ENCODE data around the gene CD320. TPM values are rescaled to one million over a fixed set of nuclear protein-coding genes. Genes with fewer than 3 reads are reported as not detected.
A peak's percentile ranks its signal among the peaks of the same experiment; 100 is the strongest.
"Not testable (repeated sequence)": the region's sequence is repeated elsewhere in the genome, so short reads cannot be mapped to it uniquely, and the experiment has no call there.

Gene CD320
- total RNA-seq = 22.9 and 24.4 TPM in 2 replicates

DNA sequence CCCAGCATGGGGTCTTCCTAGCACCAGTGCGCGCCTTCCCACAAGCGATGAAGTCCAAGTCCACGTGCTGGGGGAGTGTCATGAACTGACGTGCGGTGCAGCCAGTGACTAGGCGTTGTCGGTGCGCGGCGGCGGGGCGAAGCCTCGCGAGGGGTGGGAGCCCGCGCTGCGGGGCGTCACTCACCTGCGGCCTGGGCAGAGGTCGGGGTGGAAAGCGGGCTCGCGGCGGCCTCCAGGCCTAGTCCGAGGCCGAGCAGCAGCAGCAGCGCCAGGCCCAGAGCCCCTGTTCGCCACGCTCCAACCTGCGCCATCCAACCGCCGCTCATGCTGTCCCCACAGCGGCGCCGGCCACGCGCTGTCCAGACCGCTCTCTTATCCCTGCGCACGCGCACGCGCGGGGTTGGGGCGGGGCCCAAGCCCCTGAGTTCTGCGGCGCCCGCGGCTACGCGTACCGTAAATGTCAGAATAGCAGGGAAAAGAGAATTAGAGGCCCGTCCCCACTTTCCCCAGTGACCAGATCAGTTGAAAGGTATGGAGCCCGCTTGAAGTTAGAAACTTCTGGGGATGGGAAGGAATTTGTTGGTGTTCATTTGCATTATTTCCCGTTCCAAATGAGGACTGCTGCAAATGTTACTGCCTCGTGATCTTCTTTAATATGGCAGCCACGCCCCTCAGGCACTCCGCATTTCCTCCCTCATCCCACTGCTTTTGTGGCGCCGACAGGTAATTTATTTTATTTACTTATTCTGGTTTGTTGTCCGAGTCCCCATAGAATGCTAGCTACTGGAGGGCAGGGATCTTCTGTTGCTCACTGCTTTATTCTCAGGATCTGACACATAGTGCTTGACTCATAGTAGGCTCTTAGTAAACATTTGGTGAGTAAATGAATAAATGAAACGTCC is at the start of gene CD320:
Gene CD320 (minus strand): TSS at position 394 of the 902 bp plus-strand sequence. CDS start 68 bp downstream, at position 326.
- peak; percentile 91 to 93 for DNase-seq (ENCODE audit: low read depth in 2 of 2)

DNA sequence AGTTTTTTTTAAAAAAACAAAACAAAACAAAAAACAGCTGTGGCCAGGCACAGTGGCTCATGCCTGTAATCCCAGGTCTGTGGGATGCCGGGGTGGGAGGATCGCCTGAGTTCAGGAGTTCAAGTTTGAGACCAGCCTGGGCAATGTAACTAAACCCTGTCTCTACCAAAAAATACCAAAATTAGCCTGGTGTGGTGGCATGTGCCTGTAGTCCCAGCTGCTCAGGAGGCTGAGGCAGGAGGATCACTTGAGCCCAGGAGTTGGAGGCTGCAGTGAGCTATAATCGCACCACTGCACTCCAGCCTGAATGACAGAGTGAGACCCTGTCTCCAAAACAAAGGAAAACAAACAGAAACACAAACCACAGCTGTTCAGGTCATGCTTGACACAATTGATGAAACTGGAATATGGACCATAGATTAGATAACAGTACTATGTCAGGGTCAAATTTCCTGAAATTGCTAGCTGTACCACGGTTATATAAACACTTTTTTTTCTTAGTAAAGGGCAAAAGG is 48.9 kb upstream of the CD320 start:
- DNase-seq (ENCODE audit: low read depth in 2 of 2) = peak in 1 of 2 donors; percentile 63

DNA sequence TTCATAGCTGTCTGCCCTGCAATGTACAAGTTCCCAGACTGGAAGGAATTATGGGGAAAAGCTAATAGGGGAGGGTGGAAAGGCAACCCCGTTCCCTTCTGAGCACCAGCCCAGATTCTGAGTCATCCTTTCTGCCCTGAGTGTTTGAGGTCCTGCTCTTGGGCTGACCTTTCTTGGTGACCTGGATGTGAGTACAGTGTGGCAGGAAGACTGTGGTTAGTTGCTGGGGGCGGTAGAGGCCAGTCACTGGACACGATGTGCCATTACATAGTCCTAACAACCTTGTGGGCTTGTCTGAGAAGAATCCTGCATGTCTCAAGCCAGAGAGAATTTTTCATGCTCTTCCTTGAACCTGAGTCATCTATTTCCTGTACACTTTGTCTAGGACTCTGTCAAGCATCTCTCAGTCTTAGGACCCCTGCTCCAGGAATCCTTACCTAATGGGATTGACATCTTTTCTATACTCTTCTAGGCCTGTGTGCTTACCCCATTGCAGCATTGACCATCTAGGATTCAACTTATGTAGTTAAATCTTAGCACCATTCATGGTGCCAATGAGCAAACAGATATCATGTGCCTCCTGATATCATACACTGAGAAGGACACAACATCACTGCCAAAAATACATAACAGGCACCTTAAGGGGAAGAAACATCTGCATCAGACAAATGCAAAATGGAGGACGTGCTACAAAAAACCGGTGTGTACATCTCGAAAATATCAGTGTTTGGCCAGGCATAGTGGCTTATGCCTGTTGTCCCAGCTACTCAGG is 47.7 kb upstream of the CD320 start:
- DNase-seq (ENCODE audit: low read depth in 2 of 2) = peak; percentile 62 to 99

DNA sequence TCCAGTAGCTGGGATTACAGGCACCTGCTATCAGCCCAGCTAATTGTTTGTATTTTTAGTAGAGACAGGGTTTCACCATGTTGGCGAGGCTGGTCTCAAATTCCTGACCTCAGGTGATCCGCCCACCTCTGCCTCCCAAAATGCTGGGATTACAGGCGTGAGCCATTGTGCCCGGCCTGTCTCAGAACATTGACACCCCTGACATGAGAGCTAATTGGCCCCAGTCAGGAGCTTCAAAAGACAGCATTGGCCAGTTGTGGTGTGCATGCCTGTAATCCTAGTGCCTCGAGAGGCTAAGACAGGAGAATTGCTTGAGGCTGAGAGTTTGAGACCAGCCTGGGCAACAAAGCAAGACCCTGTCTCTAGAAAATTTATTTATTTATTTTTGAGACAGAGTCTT is 44.7 kb upstream of the CD320 start:
- DNase-seq (ENCODE audit: low read depth in 2 of 2) = not testable (repeated sequence)

GRCh38 chr19:8352134-8352827 is 44.1 kb upstream of the CD320 start:
- no peak for DNase-seq (ENCODE audit: low read depth in 2 of 2)

DNA sequence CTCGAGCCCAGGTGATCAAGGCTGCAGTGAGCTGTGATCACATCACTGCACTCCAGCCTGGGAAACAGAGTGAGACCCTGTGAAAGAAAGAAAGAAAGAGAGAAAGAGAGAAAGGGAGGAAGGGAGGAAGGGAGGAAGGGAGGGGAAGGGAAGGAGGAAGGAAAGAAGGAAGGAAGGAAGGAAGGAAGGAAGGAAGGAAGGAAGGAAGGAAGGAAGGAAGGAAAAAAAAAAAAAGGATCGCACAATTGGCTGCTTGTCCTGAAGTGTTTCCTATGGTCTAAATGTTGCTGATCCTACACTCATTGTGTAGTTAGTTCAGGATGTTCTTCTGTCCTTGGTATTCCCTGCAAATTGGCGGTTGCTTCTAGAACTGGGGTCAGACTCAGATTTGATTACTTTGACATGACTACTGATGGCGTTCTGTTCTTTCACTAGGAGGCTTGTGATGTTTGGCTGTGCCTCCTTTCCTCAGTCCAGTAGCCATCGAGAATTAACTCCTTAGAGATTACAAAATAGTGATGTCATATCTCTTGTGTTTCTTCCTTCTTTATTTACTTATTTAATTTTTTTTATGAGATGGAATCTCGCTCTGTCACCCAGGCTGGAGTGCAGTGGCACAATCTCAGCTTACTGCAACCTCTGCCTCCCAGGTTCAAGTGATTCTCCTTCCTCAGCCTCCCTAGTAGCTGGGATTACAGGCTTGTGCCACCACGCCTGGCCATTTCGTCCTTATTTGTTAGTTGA is 41.6 kb upstream of the CD320 start:
- not testable (repeated sequence) for DNase-seq (ENCODE audit: low read depth in 2 of 2)

DNA sequence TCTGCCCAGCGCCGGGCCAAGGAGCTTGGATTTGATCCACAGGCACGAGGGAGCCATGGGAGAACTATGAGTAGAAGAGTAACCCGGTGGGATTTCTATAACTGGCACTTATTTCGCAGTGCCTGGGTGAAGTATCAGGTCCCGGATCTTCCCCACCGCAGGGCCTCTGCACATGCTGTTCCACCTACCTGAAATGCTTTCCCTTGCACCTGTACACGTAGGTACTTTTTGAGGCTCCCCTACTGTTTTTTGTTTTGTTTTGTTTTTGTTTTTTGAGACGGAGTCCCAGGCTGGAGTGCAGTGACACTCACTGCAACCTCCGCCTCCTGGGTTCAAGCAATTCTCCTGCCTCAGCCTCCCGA is 35.3 kb upstream of the CD320 start:
- no peak for DNase-seq (ENCODE audit: low read depth in 2 of 2)

DNA sequence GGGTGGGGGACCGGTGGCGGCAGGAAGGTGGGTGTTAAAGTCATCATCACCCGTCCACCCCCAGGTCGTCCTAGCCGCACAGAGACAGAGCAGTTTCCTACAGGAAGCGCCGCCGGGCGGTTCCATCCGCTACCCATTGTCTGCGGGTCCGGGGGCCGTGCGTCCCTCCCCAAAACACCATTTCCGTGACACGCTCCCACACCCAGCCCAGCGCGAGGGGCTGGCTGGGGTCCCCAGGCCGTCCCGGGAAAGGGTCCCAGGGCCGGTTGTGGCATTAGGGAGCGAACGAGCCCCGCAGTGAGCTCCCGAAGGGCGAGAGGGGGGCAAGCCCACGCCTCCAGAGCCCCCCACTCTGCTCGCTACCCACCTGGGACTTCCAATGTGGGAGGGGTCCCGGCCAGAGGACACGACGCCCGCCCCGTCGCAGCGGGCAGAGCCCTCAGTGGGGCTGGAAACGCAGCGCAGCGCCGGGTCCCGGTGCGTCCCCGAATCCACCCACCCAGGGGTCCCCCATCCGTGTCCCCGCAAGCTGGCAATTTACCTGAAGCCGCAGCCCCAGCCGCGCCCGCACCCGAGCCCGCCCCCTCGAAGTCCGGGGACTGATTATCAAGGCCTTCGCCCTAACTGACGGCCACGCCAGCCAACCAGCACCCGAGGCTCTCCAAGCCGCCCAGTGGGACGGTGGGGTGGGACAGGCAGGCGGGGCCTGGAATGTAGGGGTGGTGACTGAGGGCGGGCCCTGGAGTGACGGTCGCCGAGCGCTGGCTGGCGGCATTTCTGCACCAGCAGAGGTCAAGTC is 34.7 kb upstream of the CD320 start, which contains the start of gene KANK3:
Gene KANK3 (minus strand): TSS at position 579 of the 799 bp plus-strand sequence. CDS start 5,434 bp downstream, outside the sequence.
- peak; percentile 99 for DNase-seq (ENCODE audit: low read depth in 2 of 2)

GRCh38 chr19:8342316-8342683 is 34.1 kb upstream of the CD320 start:
- DNase-seq (ENCODE audit: low read depth in 2 of 2) = no peak

- DNase-seq (ENCODE audit: low read depth in 2 of 2) = not testable (repeated sequence)
Measured at GRCh38 chr19:8341504-8341903, 33.3 kb upstream of the CD320 start.

DNA sequence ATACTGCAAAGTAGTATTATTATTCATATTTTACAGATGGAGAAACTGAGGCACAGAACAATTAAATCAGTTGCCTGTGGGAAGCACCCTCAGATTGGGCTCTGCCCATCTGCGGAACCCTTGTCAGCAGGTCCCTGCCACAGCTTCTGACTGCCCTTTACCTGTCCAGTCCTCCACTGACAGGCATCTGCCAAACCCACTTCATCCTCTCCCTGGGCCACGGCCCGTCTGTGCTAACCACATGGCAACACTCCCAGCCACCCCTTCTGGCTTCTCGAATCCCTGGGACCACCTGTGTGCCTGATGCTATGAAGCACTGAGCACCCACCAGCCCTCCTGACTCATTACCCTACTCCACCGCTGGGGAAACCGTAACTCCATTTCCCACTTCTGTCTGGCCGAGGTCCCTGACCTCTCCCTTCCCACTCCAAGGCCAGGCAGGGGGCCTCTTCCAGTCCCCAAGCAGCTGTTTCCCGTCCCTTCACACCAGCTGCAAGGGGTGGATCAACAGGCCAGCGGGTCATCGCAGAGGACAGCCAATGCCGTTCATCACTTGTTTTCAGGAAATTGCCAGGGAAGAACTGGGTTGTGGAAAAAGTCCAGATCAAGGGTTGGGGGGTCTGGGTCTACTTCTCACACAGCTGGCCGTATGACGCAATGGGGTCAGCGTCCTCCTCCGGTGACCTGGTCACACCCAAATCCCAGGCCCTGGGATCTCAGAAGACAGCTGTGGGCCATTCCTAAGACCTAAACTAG is 32.4 kb upstream of the CD320 start:
- DNase-seq (ENCODE audit: low read depth in 2 of 2) = peak; percentile 95 to 98

DNA sequence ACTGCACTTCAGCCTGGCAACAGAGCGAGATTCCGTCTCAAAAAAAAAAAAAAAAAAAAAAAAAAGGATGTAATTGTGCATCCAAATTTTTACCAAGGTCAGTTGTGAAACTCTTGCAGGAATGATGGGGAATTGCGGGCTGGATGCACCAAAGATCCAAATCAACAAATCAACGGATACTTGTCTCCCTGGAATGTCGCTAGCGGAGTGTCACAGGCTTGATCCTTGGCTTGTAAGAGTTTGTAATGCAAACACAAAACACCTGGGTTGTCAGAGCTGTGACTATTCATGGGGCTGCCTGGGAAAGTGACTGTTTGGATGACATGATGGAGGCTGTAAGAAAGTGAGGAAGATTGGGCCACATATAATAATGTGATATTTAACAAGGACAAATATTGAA is 30.7 kb upstream of the CD320 start:
- DNase-seq (ENCODE audit: low read depth in 2 of 2) = no peak

GRCh38 chr19:8337728-8338127 is 29.6 kb upstream of the CD320 start:
- DNase-seq (ENCODE audit: low read depth in 2 of 2) = no peak

DNA sequence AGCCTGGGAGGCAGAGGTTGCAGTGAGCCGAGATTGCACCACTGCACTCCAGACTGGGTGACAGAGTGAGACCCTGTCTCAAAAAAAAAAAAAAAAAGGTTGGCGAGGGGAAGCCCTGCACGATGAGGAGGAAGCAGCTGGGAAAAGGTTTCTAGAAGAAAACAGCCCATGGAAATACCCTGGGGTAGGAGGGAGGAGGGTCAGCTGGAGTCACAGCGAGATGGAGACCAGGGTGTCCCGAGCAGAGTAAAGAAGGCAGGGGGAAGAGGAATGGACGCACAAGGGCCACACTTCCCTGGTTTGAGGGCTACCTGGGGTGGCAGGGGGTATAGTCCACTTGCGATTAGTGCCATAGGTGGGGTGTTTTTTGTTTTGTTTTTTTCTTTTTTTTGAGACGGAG is 28.5 kb upstream of the CD320 start:
- DNase-seq (ENCODE audit: low read depth in 2 of 2) = peak in 1 of 2 donors; percentile 53

DNA sequence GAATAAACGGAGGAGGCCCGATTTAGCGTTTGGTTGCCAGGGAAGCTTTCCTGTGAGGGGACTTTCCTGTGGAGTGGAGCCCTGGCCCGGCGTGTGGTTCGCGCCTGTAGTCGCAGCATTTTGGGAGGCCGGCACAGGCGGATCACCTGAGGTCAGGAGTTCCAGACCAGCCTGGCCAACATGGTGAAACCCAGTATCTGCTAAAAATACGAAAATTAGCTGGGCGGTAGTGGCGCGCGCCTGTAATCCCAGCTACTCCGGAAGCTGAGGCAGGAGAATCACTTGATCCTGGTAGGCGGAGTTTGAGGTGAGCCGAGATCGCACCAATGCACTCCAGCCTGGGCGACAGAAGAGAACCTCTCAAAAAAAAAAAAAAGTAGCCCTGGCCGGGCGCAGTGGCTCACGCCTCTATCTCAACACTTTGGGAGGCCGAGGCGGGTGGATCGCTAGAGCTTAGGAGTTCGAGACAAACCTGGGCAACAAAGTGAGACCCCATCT is 28.0 kb upstream of the CD320 start:
- DNase-seq (ENCODE audit: low read depth in 2 of 2) = peak in 1 of 2 donors; percentile 72

DNA sequence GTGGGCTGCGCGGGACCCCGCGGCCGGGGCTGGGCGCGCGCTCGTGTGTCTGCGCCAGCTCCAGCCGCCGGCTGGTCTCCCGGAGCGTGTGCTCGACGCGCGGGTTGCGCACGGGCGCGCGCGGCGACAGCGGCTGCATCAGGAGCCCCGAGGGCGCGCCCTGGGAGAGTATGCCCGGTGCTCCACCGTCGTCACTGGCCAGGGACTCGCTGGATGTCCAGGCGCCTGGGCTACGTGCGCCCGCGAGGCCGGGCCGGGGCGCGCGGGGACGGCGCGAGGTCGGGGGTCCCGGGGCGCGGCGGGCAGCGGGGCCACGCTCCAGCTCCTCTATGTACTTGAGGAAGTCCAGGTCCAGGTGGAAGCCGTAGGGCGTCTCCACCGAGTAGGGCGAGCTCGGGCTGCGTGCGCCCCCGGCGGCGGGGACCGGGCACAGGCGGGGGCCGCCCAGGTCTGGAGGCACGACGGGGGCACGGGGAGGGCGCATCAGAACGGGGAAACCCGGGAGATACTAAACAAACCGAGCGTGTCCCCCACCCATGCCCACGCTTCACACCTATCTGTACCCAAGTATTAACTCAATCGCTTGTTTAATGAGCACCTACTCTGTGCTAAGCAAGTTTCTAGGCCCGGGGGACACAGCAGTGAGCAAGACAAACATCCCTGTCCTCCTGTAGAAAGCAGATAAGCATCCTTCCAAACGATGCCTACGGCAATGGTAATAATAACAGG is 27.3 kb upstream of the CD320 start:
- DNase-seq (ENCODE audit: low read depth in 2 of 2) = no peak

DNA sequence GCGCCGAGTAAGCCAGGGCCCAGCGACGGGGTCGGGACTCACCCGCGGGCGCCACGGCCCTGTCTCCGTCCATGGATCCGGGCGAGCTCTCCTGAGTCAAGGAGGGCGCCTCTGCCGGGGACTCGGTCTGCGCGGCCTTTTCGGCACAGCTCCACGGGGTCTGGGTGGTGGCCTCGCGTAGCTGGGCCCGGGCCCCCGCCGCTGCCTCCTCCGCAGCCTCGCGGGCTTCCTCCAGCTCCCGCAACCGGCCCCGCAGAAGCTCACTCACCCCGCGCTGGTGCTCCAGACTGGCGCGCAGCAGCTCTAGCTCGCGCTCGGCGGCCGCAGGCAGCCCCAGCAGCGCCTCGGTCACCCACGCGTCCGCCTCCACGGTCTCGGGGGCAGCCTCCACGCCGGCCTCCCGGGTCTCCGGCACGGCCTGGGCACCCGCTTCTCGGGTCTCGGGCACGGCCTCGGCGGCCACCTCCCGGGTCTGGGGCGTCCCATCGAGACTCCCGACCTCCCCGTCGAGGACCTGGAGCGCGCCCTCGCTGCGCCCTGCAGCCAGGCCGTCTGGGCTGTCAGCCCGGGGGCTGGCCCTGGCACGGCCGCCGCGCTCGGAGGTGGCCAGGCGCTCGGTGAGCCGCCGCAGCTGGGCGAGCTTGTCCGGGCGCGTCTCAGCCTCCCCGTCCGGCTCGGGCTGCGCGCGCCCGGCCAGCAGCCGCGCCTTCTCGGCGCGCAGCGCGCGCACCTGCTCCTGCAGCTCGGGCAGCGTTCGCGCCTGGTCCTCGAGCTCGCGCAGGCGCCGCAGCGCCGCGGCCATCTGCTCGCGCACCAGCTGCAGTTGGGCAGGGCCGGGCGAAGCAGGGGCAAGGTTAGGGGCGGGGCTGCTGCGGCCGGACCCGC is 26.5 kb upstream of the CD320 start:
- DNase-seq (ENCODE audit: low read depth in 2 of 2) = peak in 1 of 2 donors; percentile 81

Measured in lung microvascular endothelial cell (primary cell).